Body of pancreas (tissue), 4 donors: ENCODE measurements around the gene TET2. TPM values are rescaled to one million over a fixed set of nuclear protein-coding genes. Genes with fewer than 3 reads are reported as not detected.

ENCODE experiments used
- ATAC-seq: fragments of 150-250 bp; one replicate; pipeline ENCODE4 v1.9.1; 2016
- DNase-seq, 4 donors: peaks; one replicate each; pipeline ENCODE4 v3.0.0-alpha.2; 2019
- H3K27ac ChIP-seq, 4 donors: fragments of 200-600 bp; sonication (generic); 1 replicate in 3 of 4; 2 replicates in 1 of 4; pipeline versions ENCODE4 v1.5.1 to v1.6.1; 2016 to 2019; ENCODE audit warnings: mild to moderate bottlenecking in 1 of 4, mixed read lengths in 1 of 4, moderate library complexity in 1 of 4
- H3K27me3 ChIP-seq, 2 donors: fragments of 200-600 bp; sonication (generic); one replicate each; pipeline ENCODE4 v1.6.0; 2016; ENCODE audit warnings: mild to moderate bottlenecking in 1 of 2
- H3K36me3 ChIP-seq, 2 donors: fragments of 200-600 bp; sonication (generic); replicated peaks in 1 of 2; 2 replicates each; pipeline ENCODE4 v1.5.1; 2016; ENCODE audit warnings: low read depth in 2 of 2; ENCODE audit not compliant: insufficient read depth in 1 of 2
- H3K4me1 ChIP-seq: fragments of 200-600 bp; sonication (generic); one replicate; pipeline ENCODE4 v1.6.0; 2016
- H3K4me3 ChIP-seq, 2 donors: fragments of 200-600 bp; sonication (generic); 1 replicate in 1 of 2; 2 replicates in 1 of 2; pipeline ENCODE4 v1.5.1; 2016 to 2019
- H3K9me3 ChIP-seq, 3 donors: fragments of 200-600 bp; sonication (generic); 1 replicate in 2 of 3; 2 replicates in 1 of 3; pipeline ENCODE4 v1.5.1; 2016
- POLR2A ChIP-seq, 3 donors: fragments of 450-650 bp; IDR thresholded peaks; one replicate each; pipeline ENCODE4 v1.6.1; 2016; ENCODE audit warnings: antibody characterized with exemption in 3 of 3, mild to moderate bottlenecking in 2 of 3
- WGBS, 2 donors: methylation state at CpG; one replicate each; pipeline ENCODE4 v1.1.5; 2017; 5-methylcytosine and 5-hydroxymethylcytosine counted together
- intact Hi-C: fragments of 100-400 bp; cut with DNase I; formaldehyde crosslinking; loops from one replicate; pipeline ENCODE4 v1.15.1; 2023
- total RNA-seq, 2 donors: library from RNA; depleted of rRNA; stranded (reverse); fragments of >200 nt; gene quantifications; one replicate each; pipeline ENCODE4 v1.1.0, GENCODE V29; 2016
- TF ChIP-seq, protein P1 (sequence below), 7 experiments: fragments of 450-650 bp in 4 of 7; fragments of 200-600 bp in 3 of 7; sonication (generic) in 3 of 7; IDR thresholded peaks; one replicate each; pipeline ENCODE4 v1.5.1; 2016 to 2019; ENCODE audit warnings: antibody characterized with exemption in 7 of 7

TET2 gene
- total RNA-seq, 2 donors from 2014 or later: 11.2 to 17.5 TPM

GRCh38 chr4:105196523-105197145 lies 50.0 kb downstream of the TET2 start:
- 71 to 75% methylated on average over 5 of the region's 5 CpGs for WGBS, 2 donors
- no peak overlapping the region for H3K27ac ChIP-seq
- H3K4me1 ChIP-seq: peaks cover 16% of the 10 kb centered on the region
- no peak for ATAC-seq
- DNase-seq: no peak
- H3K4me3 ChIP-seq: no peak overlapping the region
- intact Hi-C loops: no loop called here
- no peaks in the 10 kb centered on the region for H3K27me3 ChIP-seq
- no peak for TF ChIP-seq POLR2A (IDR thresholded peaks at IDR 0.05)
- TF ChIP-seq, protein P1, sequence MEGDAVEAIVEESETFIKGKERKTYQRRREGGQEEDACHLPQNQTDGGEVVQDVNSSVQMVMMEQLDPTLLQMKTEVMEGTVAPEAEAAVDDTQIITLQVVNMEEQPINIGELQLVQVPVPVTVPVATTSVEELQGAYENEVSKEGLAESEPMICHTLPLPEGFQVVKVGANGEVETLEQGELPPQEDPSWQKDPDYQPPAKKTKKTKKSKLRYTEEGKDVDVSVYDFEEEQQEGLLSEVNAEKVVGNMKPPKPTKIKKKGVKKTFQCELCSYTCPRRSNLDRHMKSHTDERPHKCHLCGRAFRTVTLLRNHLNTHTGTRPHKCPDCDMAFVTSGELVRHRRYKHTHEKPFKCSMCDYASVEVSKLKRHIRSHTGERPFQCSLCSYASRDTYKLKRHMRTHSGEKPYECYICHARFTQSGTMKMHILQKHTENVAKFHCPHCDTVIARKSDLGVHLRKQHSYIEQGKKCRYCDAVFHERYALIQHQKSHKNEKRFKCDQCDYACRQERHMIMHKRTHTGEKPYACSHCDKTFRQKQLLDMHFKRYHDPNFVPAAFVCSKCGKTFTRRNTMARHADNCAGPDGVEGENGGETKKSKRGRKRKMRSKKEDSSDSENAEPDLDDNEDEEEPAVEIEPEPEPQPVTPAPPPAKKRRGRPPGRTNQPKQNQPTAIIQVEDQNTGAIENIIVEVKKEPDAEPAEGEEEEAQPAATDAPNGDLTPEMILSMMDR (IDR thresholded peaks at IDR 0.05): peak in 2 of 7 experiments; percentile 12 to 13
- H3K9me3 ChIP-seq: no peaks in the 10 kb centered on the region
- H3K36me3 ChIP-seq: no peaks in the 10 kb centered on the region

DNA sequence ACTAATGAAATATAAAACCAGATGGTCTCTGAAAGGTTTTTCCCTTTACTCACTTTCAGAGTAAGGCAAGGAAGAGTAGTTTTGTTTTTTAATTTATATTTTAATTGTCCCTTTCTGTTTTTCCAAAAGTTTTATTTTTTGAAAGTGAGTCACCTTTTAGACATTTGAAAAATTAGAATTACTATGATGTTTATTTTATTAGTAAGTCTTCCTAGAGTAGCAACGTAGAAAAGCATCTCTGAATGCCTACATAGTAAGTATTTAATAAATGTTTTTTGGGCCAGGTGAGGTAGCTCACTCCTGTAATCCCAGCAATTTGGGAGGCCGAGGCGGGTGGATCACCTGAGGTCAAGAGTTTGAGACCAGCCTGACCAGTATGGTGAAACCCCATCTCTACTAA lies 51.1 kb downstream of the TET2 start:
- Histone ChIP-seq H3K27ac (no peak overlapping the region), H3K36me3 (no peaks in the 10 kb centered on the region), H3K4me3 (no peak overlapping the region), H3K9me3 (no peaks in the 10 kb centered on the region), H3K4me1 (peaks cover 5% of the 10 kb centered on the region), H3K27me3 (no peaks in the 10 kb centered on the region)
- intact Hi-C loops: no loop called here
- ATAC-seq (no peak), DNase-seq (no peak)
- TF ChIP-seq, protein P1 (IDR thresholded peaks at IDR 0.05): no peak
- no peak for TF ChIP-seq POLR2A (IDR thresholded peaks at IDR 0.05)
- WGBS, 2 donors: 75 to 89% methylated on average over 3 of the region's 3 CpGs

- H3K36me3 ChIP-seq: no peaks in the 10 kb centered on the region
- intact Hi-C loops: no loop called here
- TF ChIP-seq, protein P1 (IDR thresholded peaks at IDR 0.05): no peak
- no peak for TF ChIP-seq POLR2A (IDR thresholded peaks at IDR 0.05)
- no peaks in the 10 kb centered on the region for H3K27me3 ChIP-seq
- WGBS, 2 donors: 81 to 90% methylated on average over 2 of the region's 2 CpGs
- H3K27ac ChIP-seq: no peak overlapping the region
- no peak for DNase-seq
- ATAC-seq: no peak
- no peaks in the 10 kb centered on the region for H3K4me1 ChIP-seq
- H3K4me3 ChIP-seq: no peak overlapping the region
- no peaks in the 10 kb centered on the region for H3K9me3 ChIP-seq
Measured at GRCh38 chr4:105198541-105198940, 51.9 kb downstream of the TET2 start.

DNA sequence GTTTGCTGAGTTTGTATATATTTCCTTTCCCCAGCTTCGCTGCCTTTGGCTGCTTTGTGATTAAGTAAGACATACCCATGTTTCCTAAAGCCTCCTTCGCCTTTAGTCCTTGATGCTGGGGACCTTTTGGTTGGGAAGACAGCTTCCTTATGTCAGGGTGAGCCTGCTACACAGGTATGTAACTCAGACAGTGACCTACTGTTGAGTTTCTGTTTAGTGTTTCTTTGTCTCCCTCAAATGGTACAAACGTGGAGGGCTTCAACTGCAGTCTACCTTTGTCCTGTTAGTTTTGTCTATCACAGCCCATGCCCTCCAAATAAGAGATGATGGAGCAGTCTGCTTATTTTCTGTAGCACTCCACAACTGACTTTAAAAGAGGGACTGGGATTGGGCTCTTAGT lies 59.5 kb downstream of the TET2 start:
- Histone ChIP-seq H3K27me3 (no peaks in the 10 kb centered on the region), H3K4me3 (no peak overlapping the region), H3K9me3 (no peaks in the 10 kb centered on the region), H3K36me3 (no peaks in the 10 kb centered on the region), H3K27ac (no peak overlapping the region), H3K4me1 (peaks cover 6% of the 10 kb centered on the region)
- intact Hi-C loops: no loop called here
- ATAC-seq (no peak), DNase-seq (no peak)
- WGBS, 2 donors: 76% methylated on average over 3 of the region's 3 CpGs
- no peak for TF ChIP-seq POLR2A (IDR thresholded peaks at IDR 0.05)
- TF ChIP-seq, protein P1 (IDR thresholded peaks at IDR 0.05): no peak

DNA sequence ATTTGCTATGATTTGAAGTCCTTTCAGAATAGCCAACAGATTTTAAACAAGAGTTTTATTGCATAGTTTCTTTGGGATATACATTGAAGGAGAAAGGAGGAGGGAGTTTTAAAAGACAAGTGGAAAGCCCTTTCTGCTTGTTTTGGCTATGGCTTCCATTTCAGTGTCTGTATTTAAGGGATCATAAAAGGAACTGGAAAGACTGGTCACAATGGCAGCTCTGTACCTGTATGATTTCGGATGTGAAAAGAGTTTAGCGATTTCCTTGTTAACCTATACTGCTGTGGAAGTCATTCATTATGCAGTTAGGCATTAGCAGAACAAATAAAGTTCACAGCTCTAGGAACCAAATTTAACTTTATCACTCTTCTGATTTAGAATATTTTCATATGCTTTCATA lies 60.7 kb downstream of the TET2 start:
- no peaks in the 10 kb centered on the region for H3K9me3 ChIP-seq
- no peak for TF ChIP-seq POLR2A (IDR thresholded peaks at IDR 0.05)
- TF ChIP-seq, protein P1 (IDR thresholded peaks at IDR 0.05): no peak
- no peak overlapping the region for H3K27ac ChIP-seq
- H3K27me3 ChIP-seq: no peaks in the 10 kb centered on the region
- DNase-seq: no peak
- no peaks in the 10 kb centered on the region for H3K36me3 ChIP-seq
- H3K4me1 ChIP-seq: peaks cover 6% of the 10 kb centered on the region
- WGBS, 2 donors: 94 to 95% methylated on average over 2 of the region's 2 CpGs
- intact Hi-C loops: no loop called here
- no peak overlapping the region for H3K4me3 ChIP-seq
- no peak for ATAC-seq
